ENCODE measurements around the gene CACNA2D3. TPM values are rescaled to one million over a fixed set of nuclear protein-coding genes. Genes with fewer than 3 reads are reported as not detected.

CACNA2D3 gene
- 0.02 to 0.15 TPM (median 0.08 TPM) in 3 replicates for polyA plus RNA-seq
- not detected for polyA plus RNA-seq (2011; ENCODE audit: low read depth)
- 0.04 and 0.13 TPM in 2 replicates for polyA plus RNA-seq (2011; cell fraction: cytosol; rRNA removed)
- 0.27 and 0.45 TPM in 2 replicates for polyA plus RNA-seq (2011; cell fraction: nucleus; rRNA removed)
- 0.02 TPM in 1 of 2 replicates, not detected in the other for polyA plus RNA-seq (2012; ENCODE audit: low replicate concordance)
- polyA minus RNA-seq, result not detected in 3 replicates
- polyA minus RNA-seq (2011; cell fraction: cytosol; rRNA and poly(A)+ RNA removed), result not detected
- polyA minus RNA-seq (2011; cell fraction: nucleus; rRNA and poly(A)+ RNA removed), result 0.74 TPM in 1 of 2 replicates, not detected in the other

- H2AFZ ChIP-seq (ENCODE audit: control insufficient read depth, low read length), result no peak within 1 kb of the TSS
- H3K9ac ChIP-seq (ENCODE audit: control insufficient read depth, extremely low read depth, insufficient read depth, low read length), result no peak within 1 kb of the TSS
- TF ChIP-seq EZH2 (IDR thresholded peaks at IDR 0.05; ENCODE audit: low read length) (no peak), CTCF (optimal IDR thresholded peaks at IDR 0.05 in 1 of 3, IDR thresholded peaks at IDR 0.05 in 1 of 3, conservative IDR thresholded peaks at IDR 0.05 in 1 of 3; ENCODE audit: extremely low read depth in 1 of 3, insufficient read depth in 2 of 3, low read length in 3 of 3) (no peak)
- no peak within 1 kb of the TSS for H3K27ac ChIP-seq (ENCODE audit: control insufficient read depth, insufficient read depth, low read length)
- DNase-seq (ENCODE audit: low read depth, low spot score), result no peak
- H3K79me2 ChIP-seq (ENCODE audit: control insufficient read depth, insufficient read depth, low read length), result no peaks in the 10 kb centered on the region
- no peaks in the 10 kb centered on the region for H4K20me1 ChIP-seq (ENCODE audit: control insufficient read depth, extremely low read depth, insufficient read depth, low read length)
- H3K9me3 ChIP-seq (ENCODE audit: control insufficient read depth, low read depth, low read length), result no peaks in the 10 kb centered on the region
- peaks cover 2% of the 10 kb centered on the region for H3K4me1 ChIP-seq (ENCODE audit: control insufficient read depth, extremely low read depth, insufficient read depth, low read length)
- dilution Hi-C loops (cut with MboI; ENCODE audit: extremely low pct_ligation_motif_present, low sequenced_read_pairs), result no loop called here
- H3K36me3 ChIP-seq (ENCODE audit: control insufficient read depth in 2 of 2, extremely low read depth in 1 of 2, insufficient read depth in 2 of 2, low read length in 2 of 2), result no peaks in the 10 kb centered on the region
- H3K9me1 ChIP-seq (ENCODE audit: control insufficient read depth, extremely low read depth, insufficient read depth, low read length), result no peaks in the 10 kb centered on the region
- H3K4me3 ChIP-seq (ENCODE audit: control insufficient read depth in 2 of 3, extremely low read depth in 1 of 3, insufficient read depth in 2 of 3, low read depth in 1 of 3, low read length in 3 of 3), result peak within 1 kb of the TSS in 2 of 3 experiments; percentile 25 to 44
- H3K27me3 ChIP-seq (ENCODE audit: control insufficient read depth, extremely low read depth, insufficient read depth, low read length), result peaks cover 52% of the 10 kb centered on the region
- FAIRE-seq, result no peak
- peak within 1 kb of the TSS; percentile 62 for H3K4me2 ChIP-seq (ENCODE audit: control insufficient read depth, extremely low read depth, insufficient read depth, low read depth, low read length)
Measured at GRCh38 chr3:54122324-54123002, at the start of gene CACNA2D3. Gene CACNA2D3 (plus strand): TSS chr3:54122552.

GRCh38 chr3:54073386-54073785, 49.0 kb upstream of the CACNA2D3 start:
- no peak overlapping the region for H2AFZ ChIP-seq (ENCODE audit: control insufficient read depth, low read length)
- no peak overlapping the region for H3K4me2 ChIP-seq (ENCODE audit: control insufficient read depth, extremely low read depth, insufficient read depth, low read depth, low read length)
- no peak overlapping the region for H3K9ac ChIP-seq (ENCODE audit: control insufficient read depth, extremely low read depth, insufficient read depth, low read length)
- peaks cover 10% of the 10 kb centered on the region for H3K4me1 ChIP-seq (ENCODE audit: control insufficient read depth, extremely low read depth, insufficient read depth, low read length)
- no peaks in the 10 kb centered on the region for H3K9me1 ChIP-seq (ENCODE audit: control insufficient read depth, extremely low read depth, insufficient read depth, low read length)
- H3K79me2 ChIP-seq (ENCODE audit: control insufficient read depth, insufficient read depth, low read length), result no peaks in the 10 kb centered on the region
- H3K36me3 ChIP-seq (ENCODE audit: control insufficient read depth in 2 of 2, extremely low read depth in 1 of 2, insufficient read depth in 2 of 2, low read length in 2 of 2), result no peaks in the 10 kb centered on the region
- no peak overlapping the region for H3K4me3 ChIP-seq (ENCODE audit: control insufficient read depth in 2 of 3, extremely low read depth in 1 of 3, insufficient read depth in 2 of 3, low read depth in 1 of 3, low read length in 3 of 3)
- TF ChIP-seq CTCF (optimal IDR thresholded peaks at IDR 0.05 in 1 of 3, IDR thresholded peaks at IDR 0.05 in 1 of 3, conservative IDR thresholded peaks at IDR 0.05 in 1 of 3; ENCODE audit: extremely low read depth in 1 of 3, insufficient read depth in 2 of 3, low read length in 3 of 3) (no peak), EZH2 (IDR thresholded peaks at IDR 0.05; ENCODE audit: low read length) (no peak)
- H3K9me3 ChIP-seq (ENCODE audit: control insufficient read depth, low read depth, low read length), result peaks cover 8% of the 10 kb centered on the region
- H4K20me1 ChIP-seq (ENCODE audit: control insufficient read depth, extremely low read depth, insufficient read depth, low read length), result no peaks in the 10 kb centered on the region
- no peak overlapping the region for H3K27ac ChIP-seq (ENCODE audit: control insufficient read depth, insufficient read depth, low read length)
- dilution Hi-C loops (cut with MboI; ENCODE audit: extremely low pct_ligation_motif_present, low sequenced_read_pairs), result no loop called here
- H3K27me3 ChIP-seq (ENCODE audit: control insufficient read depth, extremely low read depth, insufficient read depth, low read length), result no peaks in the 10 kb centered on the region
- DNase-seq (ENCODE audit: low read depth, low spot score) (no peak), FAIRE-seq (no peak)
